HG03139 (cell line): Measurements from ENCODE around the gene MACROD2.
"Not testable (repeated sequence)": the region's sequence is repeated elsewhere in the genome, so short reads cannot be mapped to it uniquely, and the experiment has no call there.

Experiments
- ATAC-seq: cut with Tn5 transposase; IDR thresholded peaks from one replicate; pipeline ENCODE4 v1.9.1; 2021; ENCODE audit not compliant: unreplicated experiment

The MACROD2 gene

DNA sequence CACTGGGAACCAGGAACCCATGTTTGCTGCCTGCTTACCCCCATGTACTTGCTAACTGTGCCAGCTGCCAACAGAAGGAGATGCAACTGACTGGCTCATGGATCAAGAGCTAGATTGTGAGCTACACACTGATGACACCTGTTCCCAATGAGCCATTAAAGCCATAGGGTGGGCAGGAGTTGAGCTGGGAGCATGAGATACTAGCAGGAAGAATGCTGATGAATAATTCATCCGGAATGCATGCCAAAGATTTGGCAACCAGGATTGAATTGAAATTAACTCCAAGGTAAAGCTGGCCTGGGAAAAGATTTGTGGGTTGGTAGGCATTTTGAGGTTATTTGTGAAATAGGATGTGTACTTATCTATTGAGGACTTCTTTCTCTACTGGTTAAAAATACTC lies 1946.8 kb downstream of the MACROD2 start:
- ATAC-seq: no peak

DNA sequence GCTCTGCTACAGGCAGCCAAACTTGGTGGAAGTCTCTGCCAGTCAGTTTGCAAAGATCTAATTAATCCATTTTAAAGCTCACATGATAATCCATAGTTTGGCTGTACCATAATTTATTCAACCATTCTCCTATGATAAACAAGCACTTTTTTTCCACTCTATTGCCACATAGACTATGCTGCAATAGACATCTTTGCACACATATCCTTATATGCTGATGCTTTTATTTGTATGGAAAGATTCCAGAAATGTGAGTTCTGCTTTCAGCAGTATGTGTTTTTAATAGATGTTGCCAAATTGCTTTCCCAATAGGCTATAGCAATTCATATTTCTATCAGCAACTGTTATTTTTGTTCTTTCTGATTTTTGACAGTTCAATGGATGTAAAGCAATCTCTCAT lies 1950.0 kb downstream of the MACROD2 start:
- ATAC-seq: no peak

DNA sequence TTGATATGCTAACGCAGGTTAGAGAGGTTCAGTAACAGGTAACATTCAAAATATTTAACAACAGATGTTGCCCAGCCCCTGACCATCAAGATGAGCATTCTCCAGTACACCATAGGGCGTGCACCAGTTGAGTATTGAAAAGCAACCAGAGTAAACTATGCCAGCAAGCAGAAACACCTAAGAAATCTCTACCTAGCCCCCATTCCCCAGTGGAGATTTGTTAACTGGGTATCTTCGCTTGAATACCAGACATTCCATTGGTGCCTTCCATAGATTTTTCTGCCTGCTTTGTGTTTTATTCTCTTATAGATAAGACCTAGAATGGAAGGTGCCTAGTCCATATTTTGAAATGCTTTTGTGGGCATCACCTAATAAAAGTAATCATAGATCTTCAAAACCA lies 1954.1 kb downstream of the MACROD2 start:
- no peak for ATAC-seq

DNA sequence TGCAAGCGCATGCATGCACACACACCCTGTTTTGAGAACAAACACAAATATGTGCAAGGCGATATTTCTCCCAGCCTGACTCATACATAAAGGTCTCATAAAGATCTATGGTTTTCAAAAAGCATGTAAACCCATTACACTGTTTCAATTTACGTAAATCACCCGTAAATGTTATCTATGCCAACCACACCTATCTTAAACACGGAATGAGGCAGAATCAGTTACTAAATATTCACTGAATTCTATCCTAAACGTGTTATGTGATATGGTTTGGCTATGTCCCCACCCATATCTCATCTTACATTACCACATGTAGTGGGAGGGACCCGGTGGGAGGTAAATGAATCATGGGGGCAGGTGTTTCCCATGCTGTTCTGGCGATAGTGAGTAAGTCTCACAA lies 1956.3 kb downstream of the MACROD2 start:
- ATAC-seq: no peak

DNA sequence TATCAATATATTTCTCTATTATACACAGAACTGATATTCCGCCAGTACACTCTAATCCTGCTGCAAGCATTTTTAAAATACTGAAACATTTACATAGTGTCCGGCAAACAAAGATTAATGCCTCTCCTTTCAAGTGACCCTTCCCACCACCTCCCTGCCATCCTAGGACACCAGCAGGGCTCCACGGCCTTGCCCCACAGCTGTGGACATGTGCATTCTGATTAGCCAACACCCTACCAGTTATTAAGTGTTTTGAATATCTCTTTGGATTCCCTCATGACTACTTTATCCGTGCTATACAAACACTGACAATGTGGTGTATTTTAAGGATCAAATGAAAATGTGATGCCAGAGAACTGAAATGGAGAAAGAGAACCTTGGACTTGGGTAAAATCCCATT lies 1962.8 kb downstream of the MACROD2 start:
- ATAC-seq: no peak

DNA sequence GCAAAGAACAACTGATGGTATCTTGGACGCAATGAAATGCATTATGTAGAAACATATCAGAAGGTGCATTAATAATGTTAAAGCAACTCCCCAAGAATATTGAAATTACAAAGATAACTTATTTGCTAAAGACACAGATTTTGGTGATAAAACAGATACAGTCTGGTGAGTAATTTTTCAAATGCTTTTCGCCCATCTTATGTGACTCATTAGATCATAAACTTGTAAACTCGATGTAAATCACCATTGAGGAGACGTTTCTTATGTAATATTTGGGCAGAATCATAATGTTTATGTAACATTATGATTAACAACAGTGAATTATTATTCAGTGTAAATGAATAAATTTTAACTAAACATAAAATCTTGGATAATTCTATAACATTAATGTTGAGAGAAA lies 1969.8 kb downstream of the MACROD2 start:
- ATAC-seq: no peak

DNA sequence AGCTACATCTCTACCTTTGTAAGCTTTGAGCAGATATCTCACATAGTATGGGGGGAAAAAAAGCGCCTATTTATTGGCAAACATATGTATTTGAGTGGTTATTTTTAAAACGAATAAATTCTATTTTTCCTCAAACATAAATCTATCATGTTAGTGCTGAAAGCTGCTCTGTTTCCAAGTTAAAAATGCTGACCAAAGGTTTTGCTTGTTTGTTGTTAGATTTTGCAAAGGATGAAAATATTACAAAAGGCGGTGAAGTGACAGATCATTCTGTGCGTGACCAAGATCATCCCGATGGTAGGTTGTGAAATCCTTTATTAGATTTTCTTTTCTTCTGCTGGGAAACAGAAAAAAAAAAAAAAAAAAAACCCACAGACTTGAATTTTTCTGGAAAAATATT lies 1972.0 kb downstream of the MACROD2 start:
- ATAC-seq: no peak

DNA sequence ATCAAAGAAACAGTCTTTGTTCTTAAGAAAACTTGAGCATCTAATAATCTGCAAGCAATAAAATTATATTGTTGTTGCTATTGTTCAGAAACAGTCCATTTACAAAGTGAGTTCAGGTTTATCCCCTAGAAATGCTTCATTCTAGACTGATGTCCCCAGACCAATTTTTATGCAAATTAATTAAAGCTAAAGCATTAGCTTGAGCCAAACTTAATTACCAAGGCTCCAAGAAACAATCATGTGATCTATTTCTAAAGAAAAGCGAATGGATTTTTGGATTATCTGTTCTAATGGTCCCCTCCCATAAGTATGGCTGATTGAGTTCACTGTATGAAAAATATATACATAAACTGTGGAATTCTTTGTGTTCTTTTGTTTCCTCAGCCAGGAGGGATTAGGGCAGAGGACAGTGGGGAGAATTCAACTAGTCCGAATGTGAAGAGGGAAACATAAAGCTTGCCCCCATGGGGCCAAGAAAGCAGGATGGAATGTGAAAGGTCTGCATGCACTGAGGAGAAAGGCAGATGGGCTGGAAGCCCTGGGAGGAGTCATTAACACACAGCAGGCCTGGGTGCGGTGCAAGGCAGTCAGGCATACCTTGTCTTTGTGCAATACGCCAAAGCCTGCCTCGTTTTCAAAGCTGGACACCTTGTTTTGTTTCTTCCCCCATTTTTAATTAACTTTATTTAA lies 1980.9 kb downstream of the MACROD2 start:
- ATAC-seq: no peak

DNA sequence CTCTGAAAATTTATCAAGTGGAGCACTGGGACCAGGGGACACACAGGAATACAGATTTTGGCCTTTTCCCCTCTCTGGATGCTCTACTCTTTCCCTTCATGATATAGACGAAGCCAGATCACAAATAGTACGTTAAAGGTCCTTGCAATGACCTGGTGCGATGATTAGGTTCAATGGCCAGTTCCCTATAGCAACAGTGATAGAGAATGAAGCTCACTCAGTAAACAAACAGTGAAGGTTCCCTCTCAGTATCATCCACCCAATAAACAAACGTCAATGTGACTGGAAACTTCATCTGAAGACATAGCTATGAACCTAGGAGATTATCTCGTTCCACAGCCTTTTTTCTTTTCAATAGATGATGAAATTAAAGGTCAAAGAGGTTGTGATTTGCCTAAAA lies 1981.7 kb downstream of the MACROD2 start:
- ATAC-seq: no peak

DNA sequence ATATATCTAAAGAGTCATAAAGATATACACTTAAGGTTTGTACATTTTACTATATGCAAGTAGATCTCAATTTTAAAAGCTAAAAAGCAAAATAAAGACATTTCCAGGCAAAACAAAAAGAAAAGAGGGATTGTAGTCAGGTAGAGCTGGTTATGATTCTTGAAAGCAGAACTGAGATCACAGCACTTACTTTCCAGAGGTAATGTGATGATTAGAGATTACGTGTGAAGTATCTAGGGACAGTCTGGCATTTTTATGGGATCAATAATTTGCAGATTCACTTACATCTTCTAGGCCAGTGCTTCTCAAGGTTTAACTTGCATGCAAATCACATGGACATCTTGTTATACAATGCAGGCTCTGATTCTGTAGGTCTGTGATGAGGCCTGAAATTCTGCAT lies 1982.4 kb downstream of the MACROD2 start:
- ATAC-seq: no peak

DNA sequence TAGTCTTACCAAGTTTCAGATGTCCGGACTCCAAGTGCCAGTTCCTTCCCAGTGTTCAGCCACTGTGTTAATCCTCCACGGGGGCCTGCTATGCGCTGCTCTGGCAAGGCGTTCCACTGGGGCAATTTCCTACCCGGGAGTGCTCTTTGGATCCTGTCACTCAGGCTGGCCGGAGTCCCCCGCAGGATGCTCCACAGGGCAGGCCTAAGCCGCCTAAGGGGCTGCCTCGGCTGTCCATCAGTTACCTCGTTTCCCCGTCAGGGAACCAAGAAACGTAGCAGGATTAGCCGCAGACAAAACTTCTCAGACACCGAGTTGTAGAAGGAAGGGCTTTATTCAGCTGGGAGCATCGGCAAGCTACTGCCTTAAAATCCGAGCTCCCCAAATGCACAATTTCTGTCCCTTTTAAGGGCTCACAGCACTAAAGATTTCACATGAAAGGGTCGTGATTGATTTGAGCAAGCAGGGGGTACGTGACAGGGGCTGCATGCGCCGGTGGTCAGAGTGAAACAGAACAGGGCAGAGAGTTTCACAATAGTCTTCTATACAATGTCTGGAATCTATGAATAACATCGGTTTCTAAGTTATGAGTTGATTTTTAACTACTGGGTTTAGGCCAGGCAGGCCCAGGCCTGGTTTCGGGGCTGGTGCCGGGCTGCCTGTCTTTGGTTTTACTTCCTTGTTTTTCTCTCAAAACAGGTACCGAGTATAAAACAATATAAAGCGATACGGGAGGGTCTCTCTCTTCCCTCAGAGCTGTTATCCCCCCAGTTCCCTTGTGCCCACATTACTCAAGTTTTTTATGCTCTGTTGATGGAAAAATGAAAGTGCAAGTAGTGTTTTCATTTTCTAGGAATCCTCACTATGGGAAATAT lies 1990.4 kb downstream of the MACROD2 start:
- not testable (repeated sequence) for ATAC-seq

DNA sequence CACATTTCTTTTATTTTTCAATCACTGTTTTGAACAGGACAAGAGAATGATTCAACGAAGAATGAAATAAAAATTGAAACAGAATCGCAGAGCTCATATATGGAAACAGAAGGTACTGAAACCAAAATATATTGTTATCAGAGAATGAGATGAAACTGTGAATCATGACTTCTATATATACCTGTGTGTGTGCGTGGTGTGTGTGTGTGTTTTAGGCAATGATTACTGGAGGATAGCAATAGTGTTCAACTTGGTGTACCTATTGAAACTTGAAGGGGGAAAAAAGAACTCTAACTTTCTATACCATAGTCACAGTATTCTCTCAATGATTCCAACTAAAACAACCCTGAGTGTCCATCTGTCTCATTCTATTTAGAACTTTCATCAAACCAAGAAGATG lies 1991.4 kb downstream of the MACROD2 start:
- ATAC-seq: peak; percentile 91

DNA sequence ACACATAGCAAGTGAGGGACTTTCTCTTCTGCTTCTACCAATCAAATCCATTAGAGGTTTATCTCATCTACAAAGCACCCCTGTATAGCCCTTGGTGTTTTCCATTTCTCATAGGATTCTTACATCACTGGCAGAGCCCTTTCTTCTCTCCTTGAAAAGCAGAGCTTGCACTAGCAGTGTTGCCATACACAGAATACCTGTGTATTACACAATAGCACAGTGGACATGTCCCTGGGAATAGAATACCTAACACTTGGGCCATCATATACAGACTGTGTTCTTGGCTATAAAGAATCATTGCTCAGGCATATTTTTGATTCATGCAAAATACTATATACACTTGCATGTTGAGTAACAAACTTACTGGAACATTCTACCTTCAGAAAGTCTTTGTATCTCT lies 1996.0 kb downstream of the MACROD2 start:
- ATAC-seq: no peak

DNA sequence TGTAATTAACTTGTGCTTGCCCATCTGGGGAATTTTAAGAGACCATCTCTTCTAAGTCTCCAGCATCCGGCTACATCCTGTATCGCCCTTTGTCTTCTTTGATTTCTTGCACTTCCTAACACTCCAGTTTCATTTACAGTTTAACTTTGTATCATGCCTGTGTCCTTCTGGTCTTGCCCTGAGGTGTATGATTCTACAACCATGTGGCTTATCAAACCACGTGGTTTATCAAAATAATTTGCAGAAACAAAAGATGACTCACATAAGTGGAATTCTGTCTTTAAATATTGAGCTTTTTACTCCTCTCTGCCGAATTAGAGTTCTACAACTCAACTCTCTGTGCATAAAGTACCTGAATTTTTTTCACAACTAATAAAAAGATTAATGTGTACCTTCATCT lies 1997.2 kb downstream of the MACROD2 start:
- ATAC-seq: no peak

DNA sequence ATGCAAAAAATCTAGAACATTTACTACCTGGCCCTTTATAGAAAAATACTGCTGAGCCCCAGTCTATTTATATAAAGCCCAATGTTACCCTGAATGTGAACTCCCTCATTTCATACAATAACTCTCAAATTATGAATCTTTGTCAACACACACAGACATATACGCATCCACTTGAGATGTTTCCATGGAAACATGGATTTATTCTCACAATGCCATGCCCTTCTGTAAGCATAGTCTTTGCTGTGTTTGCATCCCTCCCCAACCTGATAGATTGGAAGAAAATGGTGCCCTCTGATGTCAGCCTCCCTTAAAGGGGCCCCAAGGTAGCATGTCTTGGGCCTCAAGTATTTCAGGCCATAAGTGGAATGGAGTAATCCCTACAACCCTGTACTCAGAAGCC lies 2004.8 kb downstream of the MACROD2 start:
- no peak for ATAC-seq

DNA sequence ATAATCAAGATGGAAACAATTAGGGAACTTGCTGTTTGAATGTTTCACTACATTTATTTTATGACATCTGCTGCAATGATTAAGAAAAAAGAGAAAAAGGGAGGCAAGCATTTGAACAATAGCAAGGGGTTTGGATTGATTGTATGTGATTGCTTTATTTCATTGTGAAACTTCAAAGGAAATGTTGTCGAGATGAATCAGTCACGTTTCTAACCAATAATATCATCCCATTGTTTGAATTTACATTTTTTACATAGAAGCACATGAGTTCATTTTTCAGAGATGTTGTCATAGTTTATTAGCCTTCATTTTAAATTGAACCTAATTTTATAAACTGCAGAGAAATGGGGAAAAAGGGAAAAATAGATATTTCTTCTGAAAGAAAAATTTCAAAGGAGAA lies 2006.0 kb downstream of the MACROD2 start:
- no peak for ATAC-seq

DNA sequence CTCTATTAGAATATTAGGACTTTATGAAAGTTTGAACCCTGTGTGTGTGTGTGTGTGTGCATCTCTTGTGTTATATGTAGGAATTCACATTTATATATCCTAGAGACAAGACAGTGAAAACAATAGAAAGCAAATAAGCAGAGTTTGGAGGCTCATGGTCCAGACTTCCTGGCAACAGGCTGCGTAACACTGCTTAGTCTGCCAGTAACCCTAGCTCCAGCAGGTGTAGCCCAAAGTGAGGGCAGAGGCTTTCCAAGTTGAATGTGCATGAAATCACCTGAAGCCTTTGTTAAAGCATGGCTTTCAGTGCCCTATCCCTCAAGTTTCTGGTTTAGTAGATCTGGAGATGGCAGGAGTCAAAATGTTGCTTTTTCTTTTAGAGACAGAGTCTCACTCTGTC lies 2008.0 kb downstream of the MACROD2 start:
- no peak for ATAC-seq

DNA sequence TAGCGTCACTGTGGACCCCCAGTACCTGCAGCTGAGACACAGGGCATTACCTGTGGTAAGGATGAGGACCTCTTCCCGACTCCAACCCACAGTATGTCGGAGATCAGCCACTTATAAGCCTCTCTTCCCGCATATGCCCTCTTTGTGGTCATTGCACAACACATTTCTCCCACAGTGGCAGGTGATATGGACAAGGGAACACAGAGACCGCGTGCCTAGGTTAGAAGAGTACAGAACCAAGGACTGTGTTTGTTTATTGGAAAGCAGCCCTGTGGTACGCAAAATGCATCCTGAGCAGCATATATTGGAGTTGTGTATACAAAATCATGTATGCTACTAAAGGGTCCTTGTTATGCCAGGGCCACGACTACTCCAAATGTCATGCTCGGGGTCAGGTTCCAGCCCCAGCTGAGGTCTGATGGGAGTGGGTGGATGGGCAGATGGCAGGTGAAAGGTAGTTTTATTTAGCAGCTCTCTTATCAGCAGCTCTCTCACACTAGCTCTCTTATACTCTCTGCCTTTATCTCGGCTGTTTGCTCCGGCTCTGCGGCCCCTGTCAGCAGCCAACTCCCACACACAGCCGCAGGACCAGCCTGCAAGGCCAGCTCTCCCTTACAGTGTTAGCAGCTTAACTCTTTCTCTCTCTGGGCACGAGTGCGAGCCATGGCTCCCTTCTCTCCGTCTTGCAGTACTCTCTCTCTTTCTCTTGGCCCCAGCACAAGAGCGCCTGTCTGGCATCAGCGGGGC lies 2009.0 kb downstream of the MACROD2 start:
- ATAC-seq: no peak

DNA sequence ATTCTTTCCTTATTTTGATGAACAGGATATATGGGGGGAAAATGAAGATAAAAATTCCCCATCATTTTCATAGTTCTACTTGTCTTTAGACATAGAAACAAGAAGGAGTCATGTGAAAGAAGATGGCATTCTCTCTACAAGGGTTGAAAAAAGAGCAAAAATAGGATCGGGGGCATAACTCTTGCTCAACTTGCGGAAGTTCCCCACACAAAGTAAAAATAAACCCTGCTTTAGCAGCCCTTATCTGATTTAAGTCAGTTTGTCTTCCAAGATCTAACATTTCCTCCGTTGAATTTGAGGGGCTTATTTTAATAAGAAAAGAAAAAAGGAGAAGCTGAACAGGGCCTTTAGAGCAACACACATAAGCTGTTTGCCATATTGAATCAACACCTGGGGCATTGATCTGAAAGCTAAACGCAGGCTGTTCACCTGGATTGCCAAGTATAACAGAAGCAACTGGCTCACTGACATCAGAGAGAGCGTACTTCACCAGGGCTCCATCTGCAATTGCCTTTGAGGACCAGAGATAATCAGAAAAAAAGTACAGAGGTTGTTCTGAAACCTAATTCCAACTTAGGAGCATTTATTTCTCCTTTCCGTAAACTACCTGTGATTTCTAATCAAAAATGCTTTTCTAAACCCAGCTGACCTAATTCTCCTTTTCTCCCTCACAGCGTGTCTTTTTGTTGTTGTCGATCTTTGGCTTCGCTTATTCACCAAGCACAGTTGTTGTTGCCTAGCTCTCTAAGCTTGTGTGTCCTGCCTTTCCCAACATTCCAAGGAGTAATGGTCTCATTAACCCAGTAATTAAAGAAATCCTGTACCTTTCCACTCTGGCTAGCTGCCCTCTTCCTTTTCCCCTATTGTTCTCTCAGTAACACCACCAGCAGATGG lies 2010.0 kb downstream of the MACROD2 start:
- no peak for ATAC-seq

DNA sequence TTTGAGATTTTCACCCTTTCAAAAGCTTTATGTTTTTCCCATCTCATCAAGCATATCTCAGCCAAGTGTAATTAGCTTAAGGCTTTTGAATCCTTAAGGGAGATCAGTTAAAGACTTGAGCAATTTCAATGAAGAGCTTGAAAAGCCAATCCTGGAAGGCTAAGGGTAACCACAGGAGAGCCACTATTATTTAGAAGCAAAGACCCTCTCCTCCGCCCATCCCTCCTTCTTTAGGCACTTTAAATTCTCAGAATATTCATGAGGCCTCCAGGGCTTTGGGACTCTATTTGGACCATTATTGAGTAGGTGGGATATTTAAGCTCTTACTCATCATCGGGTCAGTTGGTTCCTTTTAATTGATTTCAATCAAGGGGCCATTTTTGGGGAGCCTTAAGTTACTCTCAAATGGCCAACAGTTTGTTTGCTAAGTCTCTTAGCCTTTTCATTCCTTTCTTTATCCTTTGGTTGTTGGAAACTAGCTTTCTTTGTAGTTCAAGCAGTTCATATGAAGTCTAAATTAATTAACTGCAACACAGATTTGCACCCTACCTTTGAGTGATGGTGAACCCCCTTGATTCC lies 2010.7 kb downstream of the MACROD2 start:
- ATAC-seq: no peak
